22Rv1 (cell line): Measurements from ENCODE around the gene PORCN.

Source experiments
- H3K27ac ChIP-seq: fragments of 450-650 bp; 2 replicates; pipeline ENCODE4 v1.5.1; 2017
- CTCF ChIP-seq: fragments of 450-650 bp; IDR thresholded peaks from 2 replicates; pipeline ENCODE4 v1.5.1; 2017; ENCODE audit warnings: mild to moderate bottlenecking
- ZFX ChIP-seq: fragments of 450-650 bp; IDR thresholded peaks from 2 replicates; pipeline ENCODE4 v1.6.1; 2017; ENCODE audit warnings: antibody characterized with exemption, borderline replicate concordance

PORCN gene

DNA sequence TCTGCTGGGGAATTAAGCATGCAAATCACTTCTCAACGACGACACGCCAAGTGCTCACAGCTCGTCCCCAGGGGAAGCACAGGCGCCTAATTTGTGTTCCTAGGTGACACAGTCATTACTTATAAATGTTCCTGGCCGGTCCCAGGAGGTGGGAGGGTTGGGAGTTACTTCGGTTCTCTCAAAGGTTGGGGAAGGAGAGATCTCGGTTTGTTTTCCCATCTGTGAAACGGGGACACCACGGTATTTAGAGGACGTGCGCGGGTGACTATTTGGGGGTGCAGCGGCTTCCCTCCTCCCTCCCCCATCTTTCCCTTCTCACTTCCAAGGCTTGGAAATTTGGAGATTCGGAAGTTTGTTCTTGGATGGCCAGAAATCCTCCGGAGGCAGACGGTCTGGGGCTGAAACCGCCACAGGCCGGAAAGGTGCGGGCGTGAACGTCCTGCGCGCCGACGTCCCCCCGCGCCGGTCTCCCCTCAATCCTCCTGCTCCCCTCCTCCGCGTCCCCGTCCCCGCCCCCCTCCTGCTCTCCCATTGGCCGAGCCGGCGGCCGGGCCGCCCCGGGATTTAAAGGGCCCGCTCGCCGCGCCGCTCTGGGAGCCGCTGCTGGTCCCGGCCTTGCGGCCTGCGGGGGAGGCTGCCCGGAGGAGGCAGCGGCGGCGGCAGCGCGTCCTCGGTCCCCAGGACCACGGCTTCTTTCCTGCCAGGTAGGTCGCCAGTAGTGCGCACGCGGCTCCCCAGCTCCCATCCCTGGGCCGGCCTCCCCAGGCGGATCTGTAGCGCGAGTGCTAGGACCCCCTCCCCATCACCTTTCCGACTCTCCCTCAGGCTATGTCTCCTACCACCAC is at the start of gene PORCN:
Gene PORCN (plus strand): TSS at position 593 of the 845 bp plus-strand sequence. CDS start 829 bp downstream, outside the sequence.
- H3K27ac ChIP-seq: no peak within 1 kb of the TSS
- no peak for TF ChIP-seq CTCF
- no peak for TF ChIP-seq ZFX

- TF ChIP-seq CTCF (no peak), ZFX (no peak)
- no peak overlapping the region for H3K27ac ChIP-seq
Measured at GRCh38 chrX:48459483-48459882, 49.3 kb upstream of the PORCN start.

- no peak for TF ChIP-seq ZFX
- TF ChIP-seq CTCF: no peak
- no peak overlapping the region for H3K27ac ChIP-seq
Measured at GRCh38 chrX:48460031-48460430, 48.8 kb upstream of the PORCN start.

DNA sequence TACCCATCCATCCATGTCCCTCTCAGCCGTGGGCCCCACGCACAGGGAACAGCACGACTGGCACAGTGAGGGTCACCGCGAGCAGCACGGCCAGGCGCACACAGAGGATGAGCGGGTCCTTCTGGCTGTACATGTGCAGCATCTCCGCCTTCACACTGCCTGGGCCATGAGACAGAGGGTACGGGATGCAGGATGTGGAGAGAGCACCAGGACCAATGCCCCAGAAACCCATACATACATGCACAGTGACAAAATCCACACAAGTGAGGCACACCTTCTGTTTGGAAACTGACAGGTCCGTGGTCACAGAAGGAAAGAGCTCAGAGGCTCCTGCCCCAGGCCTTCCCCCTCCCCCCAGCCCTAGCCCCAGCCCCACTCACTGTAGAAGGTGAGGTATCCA is 48.2 kb upstream of the PORCN start:
- no peak overlapping the region for H3K27ac ChIP-seq
- TF ChIP-seq CTCF (no peak), ZFX (no peak)

GRCh38 chrX:48461830-48462229 is 47.0 kb upstream of the PORCN start:
- TF ChIP-seq ZFX (no peak), CTCF (no peak)
- H3K27ac ChIP-seq: no peak overlapping the region

DNA sequence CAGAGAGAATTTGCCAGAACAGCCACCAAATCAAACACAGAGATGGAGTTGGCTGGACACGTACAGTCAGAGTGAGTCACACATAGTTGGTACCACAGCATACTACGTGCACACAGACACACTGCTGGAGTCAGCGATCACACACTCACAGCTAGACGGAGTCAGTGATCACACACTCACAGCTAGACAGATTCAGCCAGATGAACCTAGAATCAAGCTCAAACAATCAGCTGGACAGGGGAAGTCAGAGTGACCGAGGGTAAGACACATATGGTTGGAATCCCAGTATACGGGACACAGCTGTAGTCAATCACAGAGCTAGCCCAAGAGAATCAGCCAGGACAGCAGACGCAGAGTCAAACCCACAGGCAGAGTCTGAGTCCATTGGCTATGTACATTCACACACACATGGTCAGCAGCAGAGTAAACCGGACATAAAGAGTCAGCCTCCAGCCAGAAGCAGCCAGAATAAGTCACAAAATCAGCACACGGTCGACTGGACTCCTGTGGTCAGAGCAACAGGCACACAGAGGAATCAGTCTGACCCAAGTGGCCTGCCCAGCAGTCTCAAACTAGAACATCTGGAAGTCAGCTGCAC is 43.4 kb upstream of the PORCN start:
- no peak overlapping the region for H3K27ac ChIP-seq
- TF ChIP-seq ZFX: no peak
- TF ChIP-seq CTCF: no peak

DNA sequence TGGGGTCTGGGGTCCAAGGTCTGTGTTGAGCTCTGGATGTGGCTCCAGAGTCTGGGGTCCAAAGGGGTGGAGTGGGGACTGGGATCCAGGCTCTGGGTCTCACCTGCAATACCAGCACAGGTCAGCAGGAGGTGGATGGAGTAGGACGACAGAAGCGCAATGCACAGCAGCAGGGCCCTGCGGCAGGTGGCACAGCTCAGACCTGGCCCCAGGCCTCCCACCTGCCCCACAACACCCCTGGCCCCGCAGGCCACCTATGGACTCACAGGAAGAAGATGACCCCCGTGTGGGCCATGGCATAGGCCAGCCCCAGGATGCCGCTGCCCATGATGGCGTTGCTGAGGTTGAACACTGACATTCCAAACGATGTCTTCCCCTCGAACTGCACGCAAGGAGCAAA is 42.1 kb upstream of the PORCN start:
- no peak overlapping the region for H3K27ac ChIP-seq

More for the DNA sequence above, 42.1 kb upstream of the PORCN start:
- TF ChIP-seq ZFX: no peak
- no peak for TF ChIP-seq CTCF
